Activated CD4-positive, alpha-beta memory T cell treated with anti-CD3 and anti-CD28 coated beads for 36 hours (primary cell): Measurements from ENCODE around the gene CD177. TPM values are rescaled to one million over a fixed set of nuclear protein-coding genes. Genes with fewer than 3 reads are reported as not detected.

Experiments used
- CTCF ChIA-PET: fragments of 350-600 bp; sonication (Branson Sonifier 250); formaldehyde crosslinking; loops from one replicate; lab custom pipeline; 2021; ENCODE audit warnings: antibody characterized with exemption, inconsistent platforms; lab: Charles Lee
- POLR2A ChIA-PET: fragments of 350-600 bp; sonication (Branson Sonifier 250); formaldehyde crosslinking; loops from one replicate; lab custom pipeline; 2021; ENCODE audit warnings: antibody characterized with exemption; lab: Charles Lee
- DNase-seq: peaks from one replicate; pipeline ENCODE4 v3.0.0-alpha.2; 2020
- H3K27ac Mint-ChIP-seq: one replicate; pipeline ENCODE4 v1.8.0; 2021; ENCODE audit warnings: mixed read lengths
- H3K27me3 Mint-ChIP-seq: one replicate; pipeline ENCODE4 v1.8.0; 2021; ENCODE audit warnings: mixed read lengths
- H3K36me3 Mint-ChIP-seq: one replicate; pipeline ENCODE4 v1.8.0; 2021; ENCODE audit warnings: mixed read lengths
- H3K4me1 Mint-ChIP-seq: one replicate; pipeline ENCODE4 v1.8.0; 2021; ENCODE audit warnings: low read depth, mixed read lengths
- H3K4me3 Mint-ChIP-seq: one replicate; pipeline ENCODE4 v1.8.0; 2021; ENCODE audit warnings: mild to moderate bottlenecking, mixed read lengths
- H3K9me3 Mint-ChIP-seq: one replicate; pipeline ENCODE4 v1.8.0; 2021; ENCODE audit warnings: mixed read lengths
- intact Hi-C: fragments of 100-400 bp; cut with micrococcal nuclease; formaldehyde crosslinking; loops from one replicate; pipeline ENCODE4 v1.15.1; 2023
- total RNA-seq, 2 experiments: library from RNA; stranded (reverse); gene quantifications; one replicate each; pipeline ENCODE4 v1.2.3, GENCODE V29; 2021

The CD177 gene, protein sequence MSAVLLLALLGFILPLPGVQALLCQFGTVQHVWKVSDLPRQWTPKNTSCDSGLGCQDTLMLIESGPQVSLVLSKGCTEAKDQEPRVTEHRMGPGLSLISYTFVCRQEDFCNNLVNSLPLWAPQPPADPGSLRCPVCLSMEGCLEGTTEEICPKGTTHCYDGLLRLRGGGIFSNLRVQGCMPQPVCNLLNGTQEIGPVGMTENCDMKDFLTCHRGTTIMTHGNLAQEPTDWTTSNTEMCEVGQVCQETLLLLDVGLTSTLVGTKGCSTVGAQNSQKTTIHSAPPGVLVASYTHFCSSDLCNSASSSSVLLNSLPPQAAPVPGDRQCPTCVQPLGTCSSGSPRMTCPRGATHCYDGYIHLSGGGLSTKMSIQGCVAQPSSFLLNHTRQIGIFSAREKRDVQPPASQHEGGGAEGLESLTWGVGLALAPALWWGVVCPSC
- total RNA-seq = not detected

DNA sequence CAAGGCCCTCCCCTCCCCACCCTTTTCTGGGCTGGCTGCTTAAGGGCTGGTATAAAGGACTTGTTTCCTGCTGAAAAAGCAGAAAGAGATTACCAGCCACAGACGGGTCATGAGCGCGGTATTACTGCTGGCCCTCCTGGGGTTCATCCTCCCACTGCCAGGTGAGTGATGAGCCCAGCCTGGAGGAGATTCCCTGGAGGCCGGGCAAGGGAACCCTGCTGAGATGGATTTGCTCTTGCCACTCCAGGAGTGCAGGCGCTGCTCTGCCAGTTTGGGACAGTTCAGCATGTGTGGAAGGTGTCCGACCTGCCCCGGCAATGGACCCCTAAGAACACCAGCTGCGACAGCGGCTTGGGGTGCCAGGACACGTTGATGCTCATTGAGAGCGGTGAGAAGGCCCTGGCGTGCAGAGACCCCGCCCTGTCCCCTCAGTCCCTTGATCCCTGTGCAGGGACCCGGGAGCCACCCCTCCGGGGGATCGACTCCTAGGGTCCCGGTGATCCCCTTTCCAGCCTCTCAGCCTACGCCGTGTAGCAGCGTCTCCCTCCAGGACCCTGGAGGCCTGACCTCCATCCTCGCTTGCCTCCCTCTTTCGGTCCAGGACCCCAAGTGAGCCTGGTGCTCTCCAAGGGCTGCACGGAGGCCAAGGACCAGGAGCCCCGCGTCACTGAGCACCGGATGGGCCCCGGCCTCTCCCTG, at the start of gene CD177:
TSS of gene CD177 (plus strand) at position 81 of the 699 bp plus-strand sequence. CDS start at position 110, 29 bp downstream.
- H3K4me1 Mint-ChIP-seq = no peaks in the 10 kb centered on the region
- intact Hi-C loops = no loop called here
- ChIA-PET CTCF (no interaction called here), POLR2A (no interaction called here)
- no peak for DNase-seq
- H3K4me3 Mint-ChIP-seq = no peak within 1 kb of the TSS
- no peak within 1 kb of the TSS for H3K27ac Mint-ChIP-seq
- peaks cover 12% of the 10 kb centered on the region for H3K27me3 Mint-ChIP-seq
- no peaks in the 10 kb centered on the region for H3K9me3 Mint-ChIP-seq
- no peaks in the 10 kb centered on the region for H3K36me3 Mint-ChIP-seq

DNA sequence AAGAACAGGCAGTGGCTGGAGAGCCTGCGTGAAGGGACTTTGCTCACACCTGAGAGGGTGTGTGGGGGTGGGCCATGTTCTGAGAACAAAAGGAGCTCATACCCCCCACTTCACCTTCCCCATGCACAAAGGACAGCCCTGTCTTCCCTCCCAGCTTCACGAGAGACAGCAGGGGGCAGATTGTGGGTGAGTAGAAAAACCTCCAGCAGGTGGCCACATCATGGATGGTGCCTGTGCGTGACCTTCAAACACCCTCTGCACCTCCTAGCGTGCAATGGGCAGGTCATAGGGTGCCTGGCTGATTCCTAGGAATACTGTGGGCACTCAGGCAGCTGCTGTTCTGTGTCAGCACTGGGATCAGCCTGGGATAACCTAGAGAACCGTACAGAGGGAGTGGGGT, 47.8 kb upstream of the CD177 start:
- no peak for DNase-seq
- intact Hi-C loops = no loop called here

DNA sequence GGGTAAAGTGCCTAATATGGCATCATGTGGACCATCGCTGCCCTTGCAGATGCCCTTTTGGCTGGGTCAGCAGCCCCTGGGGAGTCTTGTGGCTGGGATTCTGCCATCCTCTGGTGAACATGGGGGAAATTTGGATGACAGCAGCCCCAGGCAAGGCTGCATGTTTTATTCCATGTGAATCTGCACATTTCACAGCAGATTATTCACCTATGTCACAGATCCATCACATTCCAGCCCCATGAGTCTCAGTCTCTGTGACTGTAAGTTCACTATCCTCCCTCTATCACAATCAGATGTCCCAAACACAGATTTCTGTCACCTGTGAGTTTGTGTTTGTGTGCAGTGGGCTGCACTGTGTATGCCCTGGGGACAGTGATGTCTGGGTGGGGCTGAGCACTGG, 47.4 kb upstream of the CD177 start:
- no peaks in the 10 kb centered on the region for H3K9me3 Mint-ChIP-seq
- H3K4me3 Mint-ChIP-seq = no peak overlapping the region
- no peak for DNase-seq
- peaks cover 4% of the 10 kb centered on the region for H3K27me3 Mint-ChIP-seq
- ChIA-PET CTCF (no interaction called here), POLR2A (no interaction called here)
- H3K36me3 Mint-ChIP-seq = no peaks in the 10 kb centered on the region
- intact Hi-C loops = no loop called here
- no peaks in the 10 kb centered on the region for H3K4me1 Mint-ChIP-seq
- no peak overlapping the region for H3K27ac Mint-ChIP-seq

More for the DNA sequence above, 47.8 kb upstream of the CD177 start:
- CTCF ChIA-PET = interaction anchor here (0.6 kb wide), 1 partner anchor 120 kb away, joined by 3 read pairs; no protein-coding TSS in a partner anchor
- peaks cover 2% of the 10 kb centered on the region for H3K27me3 Mint-ChIP-seq
- POLR2A ChIA-PET = no interaction called here
- no peaks in the 10 kb centered on the region for H3K4me1 Mint-ChIP-seq
- H3K36me3 Mint-ChIP-seq = no peaks in the 10 kb centered on the region
- H3K27ac Mint-ChIP-seq = no peak overlapping the region
- H3K4me3 Mint-ChIP-seq = no peak overlapping the region
- no peaks in the 10 kb centered on the region for H3K9me3 Mint-ChIP-seq

DNA sequence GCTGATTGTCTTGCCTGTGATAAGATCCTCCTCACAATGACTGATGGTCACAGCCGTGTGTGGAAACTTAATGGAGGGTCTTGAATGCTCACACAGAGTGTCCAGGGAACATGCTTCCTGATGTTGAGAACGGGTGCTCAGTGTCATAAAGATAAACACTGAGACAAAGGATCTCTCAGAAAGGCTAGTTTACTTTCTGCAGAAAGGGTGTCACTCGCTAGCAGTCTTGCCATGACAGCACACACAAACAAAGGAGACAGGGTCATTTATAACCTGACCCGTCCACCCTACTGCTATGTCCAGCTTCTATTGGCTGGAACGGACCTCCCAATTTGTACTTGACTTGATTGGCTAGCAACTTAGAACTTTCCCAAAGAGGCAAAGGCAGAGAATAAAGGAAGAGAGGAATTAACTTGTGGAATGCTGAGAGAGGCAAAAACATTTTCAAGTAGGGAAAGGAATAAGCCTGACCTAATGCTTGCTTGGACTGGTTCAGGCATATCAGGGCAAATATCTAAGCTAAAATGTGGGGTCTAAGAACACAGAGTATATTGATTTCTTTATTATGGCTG, 45.2 kb upstream of the CD177 start:
- no peak for DNase-seq
- no peaks in the 10 kb centered on the region for H3K4me1 Mint-ChIP-seq
- H3K36me3 Mint-ChIP-seq = no peaks in the 10 kb centered on the region
- POLR2A ChIA-PET = no interaction called here
- no peak overlapping the region for H3K27ac Mint-ChIP-seq
- CTCF ChIA-PET = no interaction called here
- H3K9me3 Mint-ChIP-seq = no peaks in the 10 kb centered on the region
- peaks cover 4% of the 10 kb centered on the region for H3K27me3 Mint-ChIP-seq
- H3K4me3 Mint-ChIP-seq = no peak overlapping the region
- intact Hi-C loops = no loop called here

GRCh38 chr19:43309466-43309865, 44.0 kb upstream of the CD177 start:
- peaks cover 6% of the 10 kb centered on the region for H3K27me3 Mint-ChIP-seq
- intact Hi-C loops = no loop called here
- no peak for DNase-seq
- H3K4me1 Mint-ChIP-seq = no peaks in the 10 kb centered on the region
- no peak overlapping the region for H3K4me3 Mint-ChIP-seq
- no peaks in the 10 kb centered on the region for H3K36me3 Mint-ChIP-seq
- POLR2A ChIA-PET = no interaction called here
- no peak overlapping the region for H3K27ac Mint-ChIP-seq
- no peaks in the 10 kb centered on the region for H3K9me3 Mint-ChIP-seq
- CTCF ChIA-PET = no interaction called here

DNA sequence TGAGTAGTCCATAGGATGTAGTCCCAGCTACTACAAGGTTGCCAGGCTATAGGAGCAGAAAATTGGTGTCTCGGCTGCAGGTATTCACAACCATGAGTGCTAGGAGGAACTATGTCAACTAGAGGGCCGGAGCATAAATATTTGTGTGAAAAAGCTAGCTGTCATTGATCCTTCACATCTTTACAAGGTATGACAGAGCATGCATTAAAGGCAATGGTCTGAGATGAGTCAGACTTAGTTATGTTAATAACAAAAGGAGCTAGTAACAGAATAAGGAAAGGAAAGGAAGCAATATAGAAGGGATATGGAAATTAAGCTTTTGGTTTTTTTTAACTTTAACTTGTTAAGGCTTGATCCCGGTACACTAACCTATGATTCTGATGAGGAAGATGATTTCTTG, 43.3 kb upstream of the CD177 start:
- Mint-ChIP-seq H3K4me3 (no peak overlapping the region), H3K27me3 (peaks cover 4% of the 10 kb centered on the region), H3K9me3 (no peaks in the 10 kb centered on the region), H3K27ac (no peak overlapping the region), H3K4me1 (no peaks in the 10 kb centered on the region), H3K36me3 (no peaks in the 10 kb centered on the region)
- CTCF ChIA-PET = interaction anchor here (0.8 kb wide), 1 partner anchor 11 kb away, joined by 3 read pairs; no protein-coding TSS in a partner anchor
- DNase-seq = no peak
- POLR2A ChIA-PET = no interaction called here
- intact Hi-C loops = no loop called here

- no peak for DNase-seq
- intact Hi-C loops = no loop called here
- H3K4me1 Mint-ChIP-seq = no peaks in the 10 kb centered on the region
- ChIA-PET CTCF (no interaction called here), POLR2A (no interaction called here)
- no peaks in the 10 kb centered on the region for H3K9me3 Mint-ChIP-seq
- H3K36me3 Mint-ChIP-seq = no peaks in the 10 kb centered on the region
- H3K27ac Mint-ChIP-seq = no peak overlapping the region
- no peak overlapping the region for H3K4me3 Mint-ChIP-seq
- H3K27me3 Mint-ChIP-seq = peaks cover 4% of the 10 kb centered on the region
Measured at GRCh38 chr19:43311256-43311655, 42.2 kb upstream of the CD177 start.

DNA sequence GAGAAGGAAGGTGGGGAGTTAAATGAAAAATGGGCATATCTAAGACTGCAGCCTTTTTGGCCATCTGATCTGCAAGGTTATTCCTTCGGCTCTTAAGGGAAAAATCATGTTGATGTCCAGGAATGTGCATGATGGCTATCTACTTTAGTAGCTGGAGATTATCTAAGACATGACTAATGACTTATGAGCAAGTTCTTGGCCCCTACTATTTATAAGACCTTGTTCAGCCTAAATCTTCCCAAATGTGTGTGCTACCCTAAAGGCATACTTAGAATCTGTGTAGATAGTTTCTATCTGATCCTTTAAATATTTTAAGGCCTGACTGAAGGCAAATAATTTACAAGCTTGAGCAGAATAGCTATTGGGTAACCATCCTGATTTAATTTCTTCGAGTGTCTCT, 41.8 kb upstream of the CD177 start:
- Mint-ChIP-seq H3K4me3 (no peak overlapping the region), H3K36me3 (no peaks in the 10 kb centered on the region), H3K4me1 (no peaks in the 10 kb centered on the region), H3K27me3 (peaks cover 8% of the 10 kb centered on the region), H3K27ac (no peak overlapping the region), H3K9me3 (peaks cover 2% of the 10 kb centered on the region)
- intact Hi-C loops = no loop called here
- CTCF ChIA-PET = no interaction called here
- POLR2A ChIA-PET = no interaction called here
- DNase-seq = no peak

- H3K4me1 Mint-ChIP-seq = no peaks in the 10 kb centered on the region
- no peak overlapping the region for H3K4me3 Mint-ChIP-seq
- intact Hi-C loops = no loop called here
- no peak overlapping the region for H3K27ac Mint-ChIP-seq
- DNase-seq = no peak
- H3K27me3 Mint-ChIP-seq = peaks cover 11% of the 10 kb centered on the region
- POLR2A ChIA-PET = no interaction called here
- CTCF ChIA-PET = no interaction called here
- no peaks in the 10 kb centered on the region for H3K36me3 Mint-ChIP-seq
- H3K9me3 Mint-ChIP-seq = peaks cover 2% of the 10 kb centered on the region
Measured at GRCh38 chr19:43313711-43314495, 39.6 kb upstream of the CD177 start.

GRCh38 chr19:43315851-43316250, 37.6 kb upstream of the CD177 start:
- CTCF ChIA-PET = no interaction called here
- H3K4me1 Mint-ChIP-seq = no peaks in the 10 kb centered on the region
- no peak overlapping the region for H3K27ac Mint-ChIP-seq
- H3K4me3 Mint-ChIP-seq = no peak overlapping the region
- H3K9me3 Mint-ChIP-seq = peaks cover 2% of the 10 kb centered on the region
- H3K27me3 Mint-ChIP-seq = peaks cover 9% of the 10 kb centered on the region
- intact Hi-C loops = no loop called here
- POLR2A ChIA-PET = no interaction called here
- H3K36me3 Mint-ChIP-seq = no peaks in the 10 kb centered on the region
- no peak for DNase-seq

DNA sequence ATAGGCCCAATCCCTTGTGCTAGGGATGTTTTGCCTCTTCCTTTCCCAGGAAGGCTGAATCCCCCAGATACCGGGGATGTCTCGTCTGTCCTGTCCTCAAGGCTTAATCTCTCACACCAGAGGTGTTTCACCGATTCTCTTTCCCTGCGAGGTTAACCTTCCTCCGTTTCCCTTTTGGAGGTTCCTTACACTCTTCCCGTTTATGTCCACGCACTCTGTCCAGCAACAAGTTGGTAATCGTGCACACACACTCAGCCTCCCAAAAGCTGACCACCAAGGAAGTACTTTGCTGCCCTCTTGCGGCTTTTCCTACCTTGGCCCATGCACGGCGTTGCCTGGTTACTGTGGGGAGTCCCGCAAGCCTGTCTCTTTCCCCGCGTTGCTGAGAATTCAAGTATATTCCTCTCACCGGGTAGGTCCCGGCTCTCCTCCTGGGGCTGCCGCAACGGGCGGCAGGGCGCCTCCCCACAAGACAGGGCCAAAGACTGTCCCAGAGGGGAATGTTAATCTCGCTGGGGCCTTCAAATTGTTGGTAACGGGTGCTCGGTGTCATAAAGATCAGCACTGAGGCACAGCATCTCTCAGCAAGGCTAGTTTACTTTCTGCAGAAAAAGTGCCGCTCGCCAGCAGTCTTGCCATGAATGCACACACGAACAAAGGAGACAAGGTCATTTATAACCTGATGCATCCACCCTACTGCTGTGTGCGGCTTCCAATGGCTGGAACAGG, 36.7 kb upstream of the CD177 start:
- ChIA-PET POLR2A (no interaction called here), CTCF (no interaction called here)
- Mint-ChIP-seq H3K27ac (no peak overlapping the region), H3K36me3 (no peaks in the 10 kb centered on the region), H3K4me1 (no peaks in the 10 kb centered on the region), H3K9me3 (peaks cover 2% of the 10 kb centered on the region), H3K27me3 (peaks cover 8% of the 10 kb centered on the region), H3K4me3 (no peak overlapping the region)
- intact Hi-C loops = no loop called here
- no peak for DNase-seq
